Omental fat pad (tissue), 4 donors: Measurements from ENCODE around the gene MTF1. TPM values are rescaled to one million over a fixed set of nuclear protein-coding genes. Genes with fewer than 3 reads are reported as not detected.

Experiments
- ATAC-seq: fragments of 150-250 bp; one replicate; pipeline ENCODE4 v1.9.1; 2016; ENCODE audit warnings: mild to moderate bottlenecking, moderate library complexity; ENCODE audit not compliant: low FRiP score
- DNase-seq: peaks from one replicate; pipeline ENCODE4 v3.0.0-alpha.2; 2019; ENCODE audit warnings: low spot score
- total RNA-seq, 4 donors: library from RNA; depleted of rRNA; stranded (reverse); fragments of >200 nt; gene quantifications; one replicate each; pipeline ENCODE4 v1.1.0, GENCODE V29; 2016
- TF ChIP-seq, protein P1 (sequence below), 3 donors: fragments of 450-650 bp; IDR thresholded peaks; one replicate each; pipeline ENCODE4 v1.5.1; 2016 to 2017; ENCODE audit warnings: antibody characterized with exemption in 3 of 3, mild to moderate bottlenecking in 3 of 3, moderate library complexity in 2 of 3

Gene MTF1
- total RNA-seq, 4 donors from 2014 or later, result 6.0 to 9.0 (median 7.2) TPM

DNA sequence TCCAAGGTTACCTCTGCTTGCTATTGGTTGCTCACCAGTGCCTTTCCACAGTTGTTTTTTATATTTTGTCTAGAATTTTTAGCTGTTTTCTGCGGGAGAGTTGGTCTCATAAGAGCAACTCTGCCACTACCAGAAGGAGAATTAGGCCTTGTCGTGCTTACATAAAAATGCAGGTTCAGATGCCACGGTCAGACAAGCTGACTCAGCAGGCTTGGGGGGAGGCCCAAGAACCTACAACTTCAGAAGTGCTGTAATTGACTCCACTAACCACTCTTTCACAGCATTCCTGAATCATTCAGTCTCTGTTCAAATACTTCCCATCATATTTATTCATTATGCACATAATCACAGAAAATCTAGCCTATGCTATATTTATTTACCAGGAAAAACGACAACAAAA is 28.3 kb downstream of the MTF1 start:
- ATAC-seq (no peak), DNase-seq (no peak)
- TF ChIP-seq, protein P1, sequence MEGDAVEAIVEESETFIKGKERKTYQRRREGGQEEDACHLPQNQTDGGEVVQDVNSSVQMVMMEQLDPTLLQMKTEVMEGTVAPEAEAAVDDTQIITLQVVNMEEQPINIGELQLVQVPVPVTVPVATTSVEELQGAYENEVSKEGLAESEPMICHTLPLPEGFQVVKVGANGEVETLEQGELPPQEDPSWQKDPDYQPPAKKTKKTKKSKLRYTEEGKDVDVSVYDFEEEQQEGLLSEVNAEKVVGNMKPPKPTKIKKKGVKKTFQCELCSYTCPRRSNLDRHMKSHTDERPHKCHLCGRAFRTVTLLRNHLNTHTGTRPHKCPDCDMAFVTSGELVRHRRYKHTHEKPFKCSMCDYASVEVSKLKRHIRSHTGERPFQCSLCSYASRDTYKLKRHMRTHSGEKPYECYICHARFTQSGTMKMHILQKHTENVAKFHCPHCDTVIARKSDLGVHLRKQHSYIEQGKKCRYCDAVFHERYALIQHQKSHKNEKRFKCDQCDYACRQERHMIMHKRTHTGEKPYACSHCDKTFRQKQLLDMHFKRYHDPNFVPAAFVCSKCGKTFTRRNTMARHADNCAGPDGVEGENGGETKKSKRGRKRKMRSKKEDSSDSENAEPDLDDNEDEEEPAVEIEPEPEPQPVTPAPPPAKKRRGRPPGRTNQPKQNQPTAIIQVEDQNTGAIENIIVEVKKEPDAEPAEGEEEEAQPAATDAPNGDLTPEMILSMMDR (IDR thresholded peaks at IDR 0.05), result no peak

DNA sequence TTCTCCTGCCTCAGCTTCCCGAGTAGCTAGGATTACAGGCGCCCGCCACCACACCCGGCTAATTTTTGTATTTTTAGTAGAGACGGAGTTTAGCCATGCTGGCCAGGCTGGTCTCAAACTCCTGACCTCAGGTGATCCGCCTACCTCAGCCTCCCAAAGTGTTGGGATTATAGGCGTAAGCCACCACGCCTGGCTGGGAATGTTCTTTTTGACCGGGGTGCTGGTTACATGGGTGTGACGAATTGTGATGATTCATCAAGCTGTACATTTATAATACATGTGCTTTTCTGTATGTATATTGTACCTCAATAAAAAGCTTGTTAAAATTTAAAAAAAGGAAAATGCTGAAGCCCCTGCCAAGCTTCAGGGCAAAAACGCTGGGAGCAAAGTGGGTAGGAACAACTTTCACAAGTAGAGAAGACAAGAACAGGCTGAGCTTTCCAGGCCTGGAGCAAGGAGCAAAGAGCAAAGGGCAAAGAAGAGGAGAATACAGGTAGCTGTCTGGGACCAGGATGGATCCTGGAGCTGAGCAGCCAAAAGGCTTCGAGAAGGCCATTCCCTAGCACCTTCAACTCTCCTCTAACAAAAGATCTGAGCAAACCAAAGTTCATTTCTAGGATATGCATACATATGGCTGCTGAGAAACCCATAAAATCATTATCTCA is 30.9 kb downstream of the MTF1 start:
- DNase-seq, result no peak
- TF ChIP-seq, protein P1 (IDR thresholded peaks at IDR 0.05), result no peak
- ATAC-seq, result no peak

DNA sequence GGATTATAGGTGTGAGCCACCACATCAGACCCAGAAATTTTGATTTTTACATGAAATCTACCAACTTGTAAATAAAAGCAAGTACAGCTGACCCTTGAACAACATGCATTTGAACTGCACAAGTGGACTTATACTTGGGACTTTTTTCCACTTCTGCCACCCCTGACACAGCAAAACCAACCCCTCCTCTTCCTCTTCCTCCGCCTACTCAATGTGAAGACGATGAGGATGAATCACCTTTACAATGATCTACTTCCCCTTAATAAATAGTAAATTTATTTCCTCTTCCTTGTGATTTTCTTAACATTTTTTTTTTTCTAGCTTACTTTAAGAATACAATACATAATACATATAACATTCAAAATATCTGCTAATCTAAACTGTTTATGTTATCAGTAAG is 33.9 kb downstream of the MTF1 start:
- TF ChIP-seq, protein P1 (IDR thresholded peaks at IDR 0.05), result no peak
- no peak for DNase-seq

DNA sequence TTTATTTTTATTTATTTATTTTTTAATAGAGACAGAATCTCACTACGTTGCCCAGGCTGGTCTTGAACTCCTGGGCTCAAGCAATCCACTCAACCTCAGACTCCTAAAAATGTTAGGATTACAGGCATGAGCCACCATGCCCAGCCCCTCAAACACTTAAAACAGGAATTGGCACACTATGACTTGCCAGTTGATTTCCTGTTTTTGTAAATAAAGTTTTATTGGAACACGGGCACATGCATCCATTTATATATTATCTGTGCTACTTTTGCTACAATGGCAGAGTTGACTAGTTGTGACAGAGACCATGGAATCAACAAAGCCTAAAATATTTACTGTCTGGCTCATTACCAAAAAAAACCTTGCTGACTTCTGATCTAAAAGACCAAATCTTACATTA is 35.4 kb downstream of the MTF1 start:
- TF ChIP-seq, protein P1 (IDR thresholded peaks at IDR 0.05), result no peak
- ATAC-seq (no peak), DNase-seq (no peak)

More for the DNA sequence above, 33.9 kb downstream of the MTF1 start:
- ATAC-seq, result no peak

DNA sequence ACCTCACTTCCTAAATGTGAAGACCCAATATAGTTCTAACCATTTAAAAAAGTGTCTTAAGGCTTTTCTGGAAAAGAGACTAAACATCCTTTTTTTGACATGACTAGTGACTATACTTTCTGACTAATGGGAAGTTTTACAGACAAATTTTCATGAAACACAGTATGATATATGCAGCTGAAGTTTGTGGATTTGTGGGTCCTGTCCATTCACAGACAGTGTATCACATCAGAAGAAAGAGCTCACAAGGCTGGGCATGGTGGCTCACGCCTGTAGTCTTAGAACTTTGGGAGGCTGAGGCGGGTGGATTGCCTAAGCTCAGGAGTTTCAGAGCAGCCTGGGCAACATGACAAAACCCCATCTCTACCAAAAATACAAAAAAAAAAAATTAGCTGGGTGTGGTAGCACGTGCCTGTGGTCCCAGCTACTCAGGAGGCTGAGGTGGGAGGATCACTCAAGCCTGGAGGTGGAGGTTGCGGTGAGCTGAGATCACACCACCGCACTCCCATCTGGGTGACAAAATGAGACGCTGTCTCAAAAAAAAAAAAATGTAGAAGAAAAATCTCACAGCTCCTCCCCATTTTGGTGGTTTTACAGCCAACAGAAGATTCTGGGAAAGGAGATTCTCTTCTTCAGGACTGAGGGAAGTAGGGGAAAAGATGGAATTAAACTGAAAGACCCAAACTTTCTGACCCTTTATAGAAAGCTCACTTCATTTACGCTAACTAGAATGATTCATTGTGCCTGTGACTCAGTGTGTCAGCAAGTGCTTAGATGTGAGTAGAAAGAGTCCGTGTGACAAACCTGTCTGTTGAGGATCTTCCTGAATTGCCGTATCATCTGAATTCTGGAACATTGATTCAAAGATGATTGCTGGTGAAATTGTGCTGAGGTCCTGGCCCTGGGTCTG is 36.2 kb downstream of the MTF1 start:
- DNase-seq (no peak), ATAC-seq (no peak)
- TF ChIP-seq, protein P1 (IDR thresholded peaks at IDR 0.05), result no peak

DNA sequence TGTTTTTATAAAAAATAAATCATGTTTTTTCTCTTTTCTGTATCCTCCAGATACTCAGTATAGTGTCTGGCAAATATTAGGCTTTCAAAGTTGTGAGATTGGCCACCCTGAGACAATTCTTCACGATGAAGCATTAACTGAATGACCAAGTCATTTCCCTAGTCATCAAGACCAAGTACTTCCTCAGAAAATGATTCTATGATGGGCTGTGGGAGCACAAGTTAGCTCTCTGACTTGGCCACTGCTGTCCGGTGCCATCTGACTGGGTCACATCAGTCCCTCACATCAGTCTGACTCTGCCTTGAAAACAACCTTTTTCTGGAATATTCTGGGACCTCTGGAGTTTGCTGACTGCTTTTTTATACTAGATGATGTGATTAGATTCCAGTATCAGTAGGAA is 37.9 kb downstream of the MTF1 start:
- TF ChIP-seq, protein P1 (IDR thresholded peaks at IDR 0.05), result no peak
- DNase-seq (no peak), ATAC-seq (no peak)
